Stimulated activated CD8-positive, alpha-beta memory T cell treated with anti-CD3 and anti-CD28 coated beads, Interleukin-4, amount 100 ng/mL, for 24 hours (primary cell): Measurements from ENCODE around the gene CNKSR2.
"Not testable (repeated sequence)": the region's sequence is repeated elsewhere in the genome, so short reads cannot be mapped to it uniquely, and the experiment has no call there.

Source experiments
- DNase-seq: peaks from one replicate; pipeline ENCODE4 v3.0.0-alpha.2; 2020; ENCODE audit warnings: low read depth

CNKSR2 gene

GRCh38 chrX:21440911-21441310 lies 66.7 kb downstream of the CNKSR2 start:
- no peak for DNase-seq

- no peak for DNase-seq
Measured at GRCh38 chrX:21457718-21458117, 83.5 kb downstream of the CNKSR2 start.

- no peak for DNase-seq
Measured at GRCh38 chrX:21469071-21469470, 94.9 kb downstream of the CNKSR2 start.

- DNase-seq, result no peak
Measured at GRCh38 chrX:21476909-21477308, 102.7 kb downstream of the CNKSR2 start.

- no peak for DNase-seq
Measured at GRCh38 chrX:21479695-21480270, 105.6 kb downstream of the CNKSR2 start.

- no peak for DNase-seq
Measured at GRCh38 chrX:21481761-21482160, 107.5 kb downstream of the CNKSR2 start.

GRCh38 chrX:21484051-21484450 lies 109.8 kb downstream of the CNKSR2 start:
- DNase-seq, result not testable (repeated sequence)

- DNase-seq, result no peak
Measured at GRCh38 chrX:21487832-21488231, 113.6 kb downstream of the CNKSR2 start.

GRCh38 chrX:21490341-21490740 lies 116.1 kb downstream of the CNKSR2 start:
- DNase-seq, result no peak

- DNase-seq, result no peak
Measured at GRCh38 chrX:21493226-21493830, 119.1 kb downstream of the CNKSR2 start.

GRCh38 chrX:21503593-21503992 lies 129.4 kb downstream of the CNKSR2 start:
- DNase-seq, result no peak

GRCh38 chrX:21509912-21510311 lies 135.7 kb downstream of the CNKSR2 start:
- no peak for DNase-seq

- DNase-seq, result no peak
Measured at GRCh38 chrX:21524008-21524407, 149.8 kb downstream of the CNKSR2 start.

- no peak for DNase-seq
Measured at GRCh38 chrX:21528076-21528475, 153.9 kb downstream of the CNKSR2 start.

- no peak for DNase-seq
Measured at GRCh38 chrX:21529771-21530170, 155.6 kb downstream of the CNKSR2 start.

GRCh38 chrX:21544642-21545041 lies 170.4 kb downstream of the CNKSR2 start:
- not testable (repeated sequence) for DNase-seq

GRCh38 chrX:21559417-21559816 lies 185.2 kb downstream of the CNKSR2 start:
- no peak for DNase-seq

GRCh38 chrX:21565025-21565424 lies 190.8 kb downstream of the CNKSR2 start:
- DNase-seq, result no peak

- no peak for DNase-seq
Measured at GRCh38 chrX:21574793-21575192, 200.6 kb downstream of the CNKSR2 start.

GRCh38 chrX:21581479-21581878 lies 207.3 kb downstream of the CNKSR2 start:
- no peak for DNase-seq

- no peak for DNase-seq
Measured at GRCh38 chrX:21586001-21586400, 211.8 kb downstream of the CNKSR2 start.

- no peak for DNase-seq
Measured at GRCh38 chrX:21590012-21590776, 216.0 kb downstream of the CNKSR2 start.

- no peak for DNase-seq
Measured at GRCh38 chrX:21606002-21606401, 231.8 kb downstream of the CNKSR2 start.
